Effector CD8-positive, alpha-beta T cell (primary cell): Measurements from ENCODE around the gene ZFAND6.

Experiments
- DNase-seq: peaks from one replicate; lab custom pipeline; 2025; lab: John Stamatoyannopoulos, UW

ZFAND6 gene

DNA sequence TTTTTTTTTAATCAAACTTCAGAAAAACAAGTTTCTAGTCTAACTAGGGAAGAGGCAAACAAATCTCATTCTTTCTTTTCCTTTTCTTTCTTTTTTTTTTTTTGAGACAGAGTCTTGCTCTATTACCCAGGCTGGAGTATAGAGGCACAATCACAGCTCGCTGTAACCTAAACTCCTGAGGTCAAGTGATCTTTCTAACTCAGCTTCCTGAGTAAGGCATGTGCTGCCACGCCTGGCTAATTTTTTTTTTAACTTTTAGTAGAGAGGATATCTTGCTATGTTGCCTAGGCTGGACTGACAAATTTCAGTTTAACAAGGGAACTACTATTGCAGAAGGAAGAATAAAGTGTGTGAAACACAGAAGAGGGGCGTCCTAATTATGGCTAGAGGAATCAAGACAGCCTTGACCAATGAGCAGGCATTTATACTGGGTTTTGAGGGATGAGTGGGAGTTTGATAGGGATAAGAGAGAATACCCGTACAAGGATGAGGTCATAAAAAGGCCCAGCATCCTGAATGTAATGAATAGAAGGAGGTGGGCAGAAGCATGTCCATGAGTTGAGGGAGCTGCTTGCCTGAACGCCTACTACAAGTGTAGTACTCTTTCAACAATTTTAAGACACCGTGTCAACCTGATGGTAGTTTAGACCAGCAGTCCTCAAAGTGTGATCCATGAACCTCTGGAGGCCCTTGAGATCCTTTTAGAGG lies 6.7 kb upstream of the ZFAND6 start:
- DNase-seq, result no peak

DNA sequence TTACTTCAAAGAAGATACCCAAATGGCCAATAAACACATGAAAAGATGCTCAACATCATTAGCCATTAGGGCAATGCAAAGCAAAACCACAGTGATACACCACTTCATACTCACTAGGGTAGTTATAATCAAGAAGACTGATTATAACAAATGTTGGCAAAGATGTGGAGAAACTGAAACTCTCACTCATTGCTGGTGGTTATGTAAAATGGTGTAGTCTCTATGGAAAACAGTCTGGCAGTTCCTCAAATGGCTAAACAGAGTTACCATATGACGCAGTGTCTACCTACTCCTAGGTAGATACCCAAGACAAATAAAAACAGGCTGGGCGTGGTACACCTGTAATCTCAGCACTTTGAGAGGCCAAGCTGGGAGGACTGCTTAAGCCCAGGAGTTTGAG lies 3.5 kb upstream of the ZFAND6 start:
- no peak for DNase-seq

DNA sequence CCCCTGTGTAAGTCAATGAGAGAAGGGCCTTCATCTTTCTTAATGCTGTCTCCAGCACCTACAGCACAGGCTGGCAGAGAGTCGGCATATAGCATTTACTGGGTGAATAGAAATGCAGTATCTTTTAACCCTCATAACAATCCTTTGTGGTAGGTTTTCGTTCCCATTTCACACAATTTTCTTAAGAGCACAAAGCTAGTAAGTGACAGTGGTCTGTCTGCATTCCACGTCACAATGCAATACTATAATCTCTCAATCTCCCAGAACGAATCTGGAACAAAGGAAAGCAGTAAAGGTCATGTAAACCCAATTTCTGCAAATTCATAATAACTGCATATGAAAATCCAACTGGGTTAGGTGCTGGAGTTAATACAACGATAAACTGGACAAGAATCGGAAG lies 1.4 kb upstream of the ZFAND6 start:
- no peak for DNase-seq

DNA sequence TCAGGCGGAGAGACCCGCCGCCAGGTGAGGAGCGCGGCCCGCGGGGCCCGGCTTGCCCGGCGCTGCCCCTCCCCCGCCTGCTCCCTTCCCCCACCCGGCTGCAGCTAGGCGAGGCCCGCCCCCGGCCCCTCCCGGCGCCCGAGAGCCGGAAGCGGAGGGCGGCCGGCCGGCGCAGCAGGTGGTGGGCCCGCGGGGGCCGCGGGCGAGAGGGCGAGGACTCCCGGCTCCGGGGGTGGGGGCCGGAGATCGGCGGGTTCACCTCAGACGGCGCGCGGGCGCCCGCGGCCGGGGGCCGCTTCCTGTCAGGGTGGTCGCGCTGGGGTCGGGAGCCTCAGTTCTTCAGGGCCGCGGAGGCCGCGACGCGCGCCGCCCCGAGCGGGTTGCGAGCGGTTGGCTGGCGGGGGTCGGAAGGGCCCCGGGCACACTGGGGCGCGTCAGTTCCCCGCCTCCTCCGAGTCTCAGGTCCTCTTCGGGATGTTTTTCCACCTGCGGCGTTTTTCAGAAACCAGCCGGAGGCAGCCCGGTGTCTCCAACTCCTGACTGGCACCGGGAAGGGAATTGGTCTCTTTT lies 395 bp downstream of the ZFAND6 start:
- peak; percentile 47 for DNase-seq

DNA sequence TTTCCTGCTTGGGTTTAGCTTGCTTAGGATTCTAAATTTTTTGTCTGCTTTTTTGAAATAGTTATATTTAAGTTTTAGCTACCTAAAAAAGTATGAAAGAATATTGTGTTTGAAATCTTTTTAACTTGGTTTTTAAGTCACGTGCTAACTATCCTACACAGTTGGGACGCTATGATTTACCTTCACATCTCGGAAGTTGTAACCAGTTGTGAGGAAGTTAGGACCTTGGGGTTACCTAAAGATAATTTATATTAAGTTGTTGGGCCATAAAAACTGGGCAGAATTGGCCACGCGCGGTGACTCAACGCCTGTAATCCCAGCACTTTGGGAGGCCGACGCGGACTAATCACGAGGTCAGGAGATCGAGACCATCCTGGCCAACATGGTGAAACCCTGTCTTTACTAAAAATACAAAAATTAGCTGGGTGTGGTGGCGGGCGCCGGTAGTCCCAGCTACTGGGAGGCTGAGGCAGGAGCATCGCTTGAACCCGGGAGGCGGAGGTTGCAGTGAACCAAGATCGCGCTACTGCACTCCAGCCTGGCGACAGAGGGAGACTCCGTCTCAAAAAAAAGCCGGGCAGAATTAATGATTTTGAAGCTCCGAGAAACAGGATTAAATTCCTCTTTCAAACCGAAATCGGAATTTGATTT lies 1.0 kb downstream of the ZFAND6 start:
- no peak for DNase-seq

DNA sequence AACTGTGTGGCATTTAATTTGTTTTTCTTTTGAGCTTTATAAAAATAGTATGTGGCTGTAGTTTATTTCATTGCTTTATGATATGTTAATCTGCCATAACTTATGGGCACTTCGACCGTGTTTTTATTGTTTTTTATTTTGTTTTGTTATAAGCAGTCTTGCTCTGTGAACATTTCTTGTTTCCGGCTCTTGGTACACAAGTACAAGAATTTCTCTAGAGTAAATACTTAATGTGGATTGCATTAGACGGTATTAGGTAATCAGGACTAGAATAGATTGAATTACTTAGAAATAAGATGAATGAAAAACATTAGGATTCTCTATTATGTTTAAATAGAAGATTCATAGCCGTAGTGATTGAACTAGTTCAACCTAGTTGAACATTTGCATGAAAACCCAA lies 2.1 kb downstream of the ZFAND6 start:
- DNase-seq, result no peak

DNA sequence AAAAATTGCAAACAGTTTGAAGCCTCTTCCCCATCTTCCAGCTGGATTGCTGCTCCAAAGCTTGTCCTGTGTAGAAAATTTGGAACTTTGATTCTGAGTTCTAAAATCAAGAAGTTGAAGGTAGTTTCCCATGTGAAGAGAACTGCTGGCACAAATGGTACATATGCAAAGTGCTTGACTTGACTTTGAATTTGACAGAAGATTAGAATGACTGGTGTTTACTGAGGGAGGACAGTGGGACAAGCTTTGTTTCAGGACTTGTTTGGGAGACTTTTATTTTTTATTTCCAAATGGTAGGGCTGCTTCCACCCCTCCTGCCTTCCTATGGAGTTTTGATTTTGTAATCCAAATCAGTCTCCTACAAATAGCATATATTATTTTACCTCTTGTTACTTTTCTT lies 7.4 kb downstream of the ZFAND6 start:
- DNase-seq, result no peak

DNA sequence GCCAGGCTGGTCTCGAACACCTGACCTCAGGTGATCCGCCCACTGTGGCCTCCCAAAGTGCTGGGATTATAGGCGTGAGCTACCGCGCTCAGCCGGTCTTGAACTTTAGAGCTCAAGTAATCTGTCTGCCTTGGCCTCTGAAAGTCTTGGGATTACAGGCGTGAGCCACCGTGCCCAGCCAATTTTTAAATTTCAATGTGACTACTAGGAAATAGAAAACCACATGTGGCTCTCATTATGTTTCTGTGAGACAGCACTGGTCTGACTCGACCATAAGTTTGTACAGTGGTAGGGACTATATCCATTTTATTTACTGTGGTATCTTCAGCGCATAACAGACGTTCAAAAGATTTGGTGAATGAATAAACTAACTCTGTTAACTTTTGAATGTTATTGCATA lies 9.1 kb downstream of the ZFAND6 start:
- no peak for DNase-seq

DNA sequence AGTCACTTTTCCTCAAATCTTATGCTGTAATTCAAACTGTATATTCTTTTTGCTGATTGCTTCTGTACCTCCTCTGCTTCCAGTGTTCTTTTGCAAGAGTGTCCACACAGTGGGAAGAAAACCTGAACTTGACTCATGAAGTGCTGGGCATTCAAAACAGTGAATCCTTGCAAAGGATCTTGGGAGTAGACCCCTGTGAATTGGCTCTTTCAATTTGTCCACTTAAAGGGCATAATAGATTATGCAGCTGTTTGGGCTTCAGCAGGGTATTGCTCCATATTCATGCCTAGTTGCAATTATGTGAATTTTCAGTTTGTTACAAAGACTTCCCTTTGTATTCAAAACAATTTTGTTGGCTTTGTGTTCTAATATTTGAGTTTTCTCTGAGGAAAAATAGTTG lies 11.4 kb downstream of the ZFAND6 start:
- no peak for DNase-seq

DNA sequence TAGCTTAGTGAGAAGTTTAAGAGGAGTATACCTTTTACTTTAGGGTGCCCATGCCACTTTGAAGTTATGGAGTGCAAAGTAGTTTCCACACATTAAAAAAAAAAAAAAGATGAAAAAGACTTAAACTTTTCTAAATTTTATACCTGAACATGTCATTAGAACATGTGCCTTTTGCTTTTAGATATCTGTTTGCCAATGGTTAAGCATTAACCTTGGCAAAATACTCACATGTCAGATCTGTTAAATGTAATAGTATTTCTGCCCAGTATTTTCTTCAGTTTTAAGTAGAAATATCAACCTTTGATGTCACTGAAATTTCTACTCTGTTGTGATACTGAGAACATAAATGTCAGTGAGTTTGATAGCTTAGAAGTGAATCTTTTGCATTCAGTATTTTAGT lies 12.2 kb downstream of the ZFAND6 start:
- no peak for DNase-seq

DNA sequence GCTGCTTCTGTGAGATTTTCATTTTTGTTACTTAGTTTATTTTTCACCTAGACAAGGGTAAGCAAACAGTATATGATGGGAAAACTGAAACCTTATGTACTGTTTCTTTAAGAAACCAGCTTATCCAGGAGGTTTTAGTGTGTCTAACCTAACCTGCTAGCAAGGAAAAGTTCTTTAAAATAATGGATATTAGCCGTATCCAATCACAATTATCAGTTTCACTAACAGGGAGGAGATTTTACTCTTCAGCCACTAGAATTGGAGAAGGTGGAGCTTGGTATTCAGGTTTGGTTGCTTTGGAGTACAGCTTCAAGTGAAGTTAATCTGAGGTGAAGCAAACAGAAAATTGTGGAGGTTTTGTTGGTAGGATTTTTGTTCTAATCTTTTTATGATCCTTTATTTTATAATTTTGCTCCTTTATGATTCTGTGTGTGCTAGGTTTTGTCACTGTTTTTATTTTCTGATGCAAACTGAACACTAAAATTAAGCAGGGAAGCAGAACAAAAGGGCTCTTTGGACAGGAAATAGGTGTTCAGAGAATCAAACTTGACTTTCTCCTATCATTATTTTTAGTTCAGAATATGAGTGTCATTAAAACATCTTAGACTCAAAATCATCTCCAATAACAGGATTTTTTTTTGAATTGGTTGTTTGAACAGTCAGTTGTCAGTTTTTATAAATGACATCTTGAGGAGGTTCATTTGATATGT lies 13.0 kb downstream of the ZFAND6 start:
- DNase-seq, result no peak

DNA sequence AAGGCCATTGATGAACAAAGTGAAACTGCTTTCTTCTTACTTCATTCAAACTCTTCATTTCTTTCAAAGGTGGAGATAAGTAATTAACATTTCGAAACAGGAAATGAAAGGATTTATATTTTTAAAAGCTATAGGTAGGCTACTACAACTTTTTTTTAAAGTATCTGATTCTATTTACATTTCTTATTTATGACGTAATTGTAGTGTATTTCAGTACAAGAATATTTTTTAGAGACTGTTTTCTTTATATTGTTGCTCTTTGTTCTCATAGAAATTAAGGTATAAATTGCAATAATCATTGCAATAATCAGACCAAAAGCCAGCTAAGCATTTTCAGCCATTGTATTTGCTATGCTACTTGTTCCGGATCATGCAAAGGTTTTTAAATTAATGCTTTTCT lies 13.7 kb downstream of the ZFAND6 start:
- DNase-seq, result no peak

DNA sequence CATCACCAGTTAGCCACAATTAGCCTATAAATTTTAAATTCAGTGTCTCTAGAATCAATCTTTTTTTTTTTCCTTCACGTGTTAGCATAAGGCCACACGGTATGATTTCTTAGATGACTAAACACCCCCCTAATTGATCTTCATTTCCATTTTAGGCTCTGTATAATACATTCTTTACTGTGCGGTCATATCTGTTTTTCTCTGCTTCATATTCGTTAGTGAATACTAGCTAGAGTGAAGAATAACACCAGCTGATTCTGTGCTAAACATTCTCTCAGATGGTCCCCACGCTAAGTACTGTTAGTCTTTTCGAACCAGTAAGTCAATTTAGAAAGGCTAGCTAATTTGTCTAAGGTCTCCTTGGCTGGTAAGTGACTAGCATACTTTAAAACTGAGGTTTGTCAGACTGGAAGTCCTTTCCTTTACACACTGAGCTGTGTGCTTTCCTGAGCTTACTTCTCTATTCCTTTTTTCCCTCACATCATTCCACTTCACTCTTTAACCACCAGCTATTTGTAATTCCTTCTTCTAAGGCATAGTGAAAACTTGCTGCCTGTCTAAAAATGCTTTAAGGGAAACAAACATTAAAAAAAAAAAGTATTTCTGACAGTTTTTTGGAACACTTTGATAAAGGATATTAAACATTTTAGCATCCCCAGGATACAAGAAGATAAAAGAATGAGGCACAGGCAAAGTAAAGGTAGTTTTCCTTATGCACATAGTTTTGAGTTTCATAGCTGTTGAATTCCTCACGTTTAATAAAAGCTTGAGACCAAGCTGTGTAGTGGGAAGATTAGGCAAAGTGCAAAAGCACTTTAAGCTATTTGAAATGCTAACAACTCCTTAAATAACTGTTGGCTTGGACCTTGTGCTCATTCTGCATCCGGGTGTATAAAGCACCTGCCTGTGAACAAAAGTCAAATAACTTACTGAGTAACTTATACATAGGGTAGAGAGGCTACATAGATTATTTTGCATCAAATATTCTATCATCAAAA lies 17.1 kb downstream of the ZFAND6 start:
- DNase-seq, result no peak

DNA sequence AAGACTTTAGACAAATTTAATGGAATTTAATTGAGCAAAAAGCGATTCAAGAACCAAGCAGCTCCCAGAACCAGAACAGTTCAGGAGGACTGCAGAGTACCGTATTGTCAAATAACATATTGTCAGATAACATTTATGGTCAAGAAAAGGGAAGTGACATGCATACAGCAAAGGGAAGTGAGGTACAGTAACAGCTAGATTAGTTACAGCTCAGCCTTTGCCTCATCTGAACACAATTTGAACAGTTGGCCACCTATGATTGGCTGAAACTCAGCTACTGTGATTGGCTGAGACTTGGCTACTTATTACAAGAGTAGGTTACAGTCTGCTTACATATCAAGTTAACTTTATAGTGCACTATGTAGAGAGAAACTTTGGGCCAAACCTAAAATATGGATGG lies 21.9 kb downstream of the ZFAND6 start:
- DNase-seq, result no peak

DNA sequence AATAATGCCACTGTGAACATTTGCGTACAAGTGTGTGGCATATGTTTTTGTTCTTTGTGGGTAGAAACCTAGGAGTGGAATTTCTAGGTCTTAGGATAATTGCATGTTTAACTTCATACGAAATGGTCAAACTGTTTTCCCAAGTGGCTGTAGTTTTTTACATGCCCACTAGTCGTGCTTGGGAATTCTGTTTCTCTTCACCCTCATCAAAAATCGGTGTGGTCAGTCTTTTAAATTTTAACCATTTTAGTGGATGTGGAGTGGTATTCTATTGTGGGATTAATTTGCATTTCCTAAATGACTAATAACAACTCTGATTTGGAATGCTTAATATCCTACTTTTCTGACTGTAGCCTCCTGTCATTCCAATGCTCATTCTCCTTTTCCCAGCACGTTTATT lies 27.6 kb downstream of the ZFAND6 start:
- DNase-seq, result no peak

DNA sequence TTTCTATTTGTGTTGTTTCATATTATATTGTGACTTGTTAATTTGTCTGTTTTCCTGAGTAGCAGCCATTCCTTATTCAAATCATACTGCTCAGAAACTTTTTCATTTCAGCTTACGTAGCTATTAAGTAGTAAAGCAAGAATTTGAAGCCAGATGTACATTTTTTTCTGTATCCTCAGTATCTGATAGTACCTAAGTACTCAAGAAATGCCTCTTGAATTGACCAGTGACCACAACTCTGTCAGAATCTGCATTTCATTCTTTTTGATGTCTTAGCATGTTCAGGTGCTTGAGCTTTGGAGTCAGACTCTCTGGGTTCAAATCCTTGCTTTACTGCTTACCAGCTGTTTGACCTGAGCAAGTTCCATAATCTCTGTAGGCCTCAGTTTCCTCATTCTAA lies 30.6 kb downstream of the ZFAND6 start:
- DNase-seq, result no peak

DNA sequence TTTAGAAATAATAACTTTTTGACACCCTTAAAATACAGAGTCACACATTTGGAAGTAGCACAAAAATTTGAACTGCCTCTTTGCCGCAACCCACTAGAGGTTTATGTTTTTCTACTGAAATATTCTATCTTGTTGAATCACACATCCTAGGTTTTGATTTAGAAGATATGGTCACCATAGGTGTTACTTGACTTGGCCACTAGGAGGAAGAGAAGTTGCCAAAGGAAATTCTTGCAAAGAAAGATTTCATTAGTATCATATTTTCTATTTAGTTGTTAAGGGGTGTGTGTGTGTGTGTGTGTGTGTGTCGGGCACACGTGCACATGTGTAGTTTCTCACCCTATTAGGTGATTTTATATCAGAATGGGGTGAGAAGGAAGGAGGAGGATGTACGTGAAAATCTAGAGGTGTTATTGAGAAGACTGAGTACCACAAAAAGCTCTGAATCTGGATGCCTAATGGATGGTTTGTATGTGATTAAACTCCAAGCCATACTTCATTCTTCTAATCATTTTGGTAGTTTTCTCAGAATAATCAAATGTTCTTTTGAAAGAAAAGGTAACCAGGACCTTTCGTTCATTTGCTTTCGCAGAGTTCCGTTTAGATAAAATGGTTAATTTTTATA lies 31.5 kb downstream of the ZFAND6 start:
- DNase-seq, result no peak

DNA sequence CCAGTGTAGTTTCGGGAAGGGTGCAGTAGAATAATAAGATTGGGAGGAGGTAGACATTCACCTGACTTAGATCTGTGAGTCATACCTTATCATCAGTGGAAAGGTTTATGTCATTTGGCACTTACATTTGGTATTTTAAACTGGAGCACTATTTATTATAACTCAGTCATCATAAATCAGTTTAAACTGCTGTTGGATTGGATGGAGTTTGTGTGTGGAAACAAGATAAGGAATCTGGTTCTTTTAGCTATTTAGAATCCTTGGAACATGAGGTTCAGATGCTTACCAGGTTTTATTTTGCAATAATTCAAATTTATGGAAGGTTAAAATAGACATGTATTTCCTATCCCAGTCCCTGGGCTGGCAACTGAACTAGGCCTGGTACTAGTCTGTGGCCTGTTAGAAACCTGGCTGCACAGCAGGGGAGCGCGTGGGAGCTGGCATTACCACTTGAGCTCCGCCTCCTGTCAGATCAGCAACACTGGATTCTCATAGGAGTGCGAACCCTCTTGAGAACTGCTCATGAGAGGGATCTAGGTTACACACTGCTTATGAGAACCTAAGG lies 34.5 kb downstream of the ZFAND6 start:
- DNase-seq, result no peak

DNA sequence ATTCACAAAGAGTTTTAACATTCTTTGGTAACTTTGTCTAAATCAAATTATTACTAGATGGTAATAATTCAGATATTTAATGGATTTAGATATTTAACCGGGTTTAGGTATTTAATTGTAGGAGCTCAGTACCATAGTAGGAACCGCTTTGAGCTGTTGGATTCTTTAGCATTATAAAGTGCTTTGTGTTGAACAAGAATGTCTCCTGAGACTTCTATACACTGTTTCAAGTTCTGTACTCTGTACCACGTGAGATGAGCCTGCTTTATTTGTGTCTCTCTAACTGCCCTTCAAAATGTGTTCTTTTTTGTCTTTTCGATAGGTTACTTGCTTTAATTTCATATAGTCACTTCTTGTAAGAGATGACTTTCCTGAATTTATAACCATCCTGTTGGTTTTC lies 36.0 kb downstream of the ZFAND6 start:
- DNase-seq, result no peak

DNA sequence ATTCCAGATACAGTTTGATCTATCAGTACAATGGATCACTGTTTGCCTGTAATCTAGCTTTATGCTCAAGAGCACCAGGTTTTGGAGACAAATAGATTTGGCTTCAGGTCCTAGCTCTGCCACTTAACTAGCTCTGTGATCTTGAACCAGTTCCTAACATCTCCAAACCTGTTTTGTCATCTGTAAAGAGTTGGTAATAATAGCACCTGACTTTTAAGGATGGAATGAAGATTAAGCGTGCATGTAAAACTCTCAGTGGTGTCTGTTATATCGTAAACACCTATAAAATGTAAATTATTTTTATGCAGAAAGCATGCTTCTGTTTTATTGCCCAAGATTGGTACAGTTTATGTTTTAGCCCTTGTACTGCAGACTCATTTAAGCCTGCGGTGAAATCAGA lies 36.5 kb downstream of the ZFAND6 start:
- DNase-seq, result no peak

DNA sequence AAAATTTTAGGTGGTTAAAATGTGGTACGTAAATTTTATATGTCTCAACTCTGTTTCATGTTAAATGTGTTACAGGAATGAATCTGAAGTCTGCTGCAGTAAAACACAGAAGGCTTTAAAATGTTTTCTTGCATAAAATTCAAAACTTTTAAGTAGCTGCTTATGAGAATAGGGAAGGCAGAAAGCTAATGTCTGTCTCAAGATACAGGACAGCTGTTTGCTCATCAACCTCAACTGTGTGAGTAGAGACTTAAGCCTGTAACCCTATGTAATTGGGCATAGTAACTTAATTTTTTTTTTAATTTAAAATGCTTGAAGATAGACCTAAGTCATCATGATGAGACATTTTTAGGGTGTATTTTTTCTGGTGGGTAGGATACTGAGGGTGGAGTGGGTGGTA lies 38.9 kb downstream of the ZFAND6 start:
- no peak for DNase-seq
